ENCODE results near the gene INHBE. TPM values are rescaled to one million over a fixed set of nuclear protein-coding genes. Genes with fewer than 3 reads are reported as not detected.

The INHBE gene
- total RNA-seq, 4 donors from 2014 or later = 1.5 to 2.2 TPM; not detected in 2

GRCh38 chr12:57496822-57497221 lies 41.7 kb downstream of the INHBE start:
- Histone ChIP-seq H3K4me1 (no peaks in the 10 kb centered on the region), H3K9me3 (no peaks in the 10 kb centered on the region), H3K27me3 (no peaks in the 10 kb centered on the region), H3K36me3 (peaks cover 0 to 50% of the 10 kb centered on the region in 2 donors), H3K27ac (no peak overlapping the region), H3K4me3 (no peak overlapping the region)
- TF ChIP-seq POLR2A (IDR thresholded peaks at IDR 0.05) = no peak
- TF ChIP-seq, protein P1, sequence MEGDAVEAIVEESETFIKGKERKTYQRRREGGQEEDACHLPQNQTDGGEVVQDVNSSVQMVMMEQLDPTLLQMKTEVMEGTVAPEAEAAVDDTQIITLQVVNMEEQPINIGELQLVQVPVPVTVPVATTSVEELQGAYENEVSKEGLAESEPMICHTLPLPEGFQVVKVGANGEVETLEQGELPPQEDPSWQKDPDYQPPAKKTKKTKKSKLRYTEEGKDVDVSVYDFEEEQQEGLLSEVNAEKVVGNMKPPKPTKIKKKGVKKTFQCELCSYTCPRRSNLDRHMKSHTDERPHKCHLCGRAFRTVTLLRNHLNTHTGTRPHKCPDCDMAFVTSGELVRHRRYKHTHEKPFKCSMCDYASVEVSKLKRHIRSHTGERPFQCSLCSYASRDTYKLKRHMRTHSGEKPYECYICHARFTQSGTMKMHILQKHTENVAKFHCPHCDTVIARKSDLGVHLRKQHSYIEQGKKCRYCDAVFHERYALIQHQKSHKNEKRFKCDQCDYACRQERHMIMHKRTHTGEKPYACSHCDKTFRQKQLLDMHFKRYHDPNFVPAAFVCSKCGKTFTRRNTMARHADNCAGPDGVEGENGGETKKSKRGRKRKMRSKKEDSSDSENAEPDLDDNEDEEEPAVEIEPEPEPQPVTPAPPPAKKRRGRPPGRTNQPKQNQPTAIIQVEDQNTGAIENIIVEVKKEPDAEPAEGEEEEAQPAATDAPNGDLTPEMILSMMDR (IDR thresholded peaks at IDR 0.05 in 4 of 5, conservative IDR thresholded peaks at IDR 0.05 in 1 of 5) = no peak
- intact Hi-C loops (cut with DNase I; ENCODE audit: low total_unique reads) (no loop called here), in situ Hi-C loops (cut with MboI; ENCODE audit: low sequenced_read_pairs in 4 of 4) (no loop called here)
- no peak for DNase-seq
- ATAC-seq = no peak

DNA sequence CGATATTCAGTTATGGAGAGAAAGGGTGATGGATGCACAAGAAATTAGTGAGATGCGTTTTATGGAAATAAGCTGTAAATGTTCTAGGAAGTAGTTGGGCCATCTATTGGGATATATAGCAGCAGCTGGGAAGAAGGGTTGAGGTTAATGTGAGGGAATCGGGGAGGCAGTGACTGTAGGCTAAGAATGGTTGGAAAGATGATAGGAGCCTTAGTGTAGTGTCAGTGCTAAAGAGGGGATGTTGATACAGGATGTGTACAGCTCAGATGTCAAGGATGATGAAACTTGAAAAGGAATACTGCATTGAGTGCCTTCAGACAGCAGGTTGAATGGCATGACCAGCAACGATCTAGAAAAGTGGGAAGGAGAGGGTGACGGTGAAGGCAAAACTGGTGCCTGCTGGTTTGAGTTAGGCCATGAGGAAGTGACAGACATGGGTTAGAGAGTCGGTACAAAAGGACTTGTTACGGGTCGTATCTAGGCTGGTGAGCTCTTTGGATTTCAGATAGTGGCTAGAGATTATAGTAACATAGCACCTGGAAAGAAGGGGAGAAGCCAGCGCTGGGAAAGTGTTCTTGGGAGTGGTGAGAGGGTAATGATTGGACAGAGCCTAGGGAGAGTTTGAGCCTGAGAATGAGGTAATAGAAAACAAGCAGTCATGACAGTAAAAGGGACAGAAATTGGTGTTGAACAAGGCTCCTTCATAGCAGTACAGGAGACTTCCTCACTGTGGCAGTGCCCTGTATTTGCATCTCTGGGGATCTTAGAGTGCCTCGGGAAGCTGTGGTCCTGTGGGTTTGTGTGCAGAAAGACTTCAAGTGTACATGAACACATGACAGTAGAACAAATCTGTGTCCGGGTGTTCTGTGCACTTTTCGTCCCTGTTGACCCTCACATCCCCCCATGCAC lies 42.4 kb downstream of the INHBE start:
- ATAC-seq (peak; percentile 65 to 91), DNase-seq (no peak)
- Histone ChIP-seq H3K4me1 (no peaks in the 10 kb centered on the region), H3K27me3 (no peaks in the 10 kb centered on the region), H3K4me3 (no peak overlapping the region), H3K36me3 (peaks cover 0 to 52% of the 10 kb centered on the region in 2 donors), H3K9me3 (no peaks in the 10 kb centered on the region), H3K27ac (no peak overlapping the region)
- TF ChIP-seq, protein P1 (IDR thresholded peaks at IDR 0.05 in 4 of 5, conservative IDR thresholded peaks at IDR 0.05 in 1 of 5) = no peak
- no peak for TF ChIP-seq POLR2A (IDR thresholded peaks at IDR 0.05)
- in situ Hi-C loops (cut with MboI; ENCODE audit: low sequenced_read_pairs in 4 of 4) = no loop called here
- intact Hi-C loops (cut with DNase I; ENCODE audit: low total_unique reads) = no loop called here

DNA sequence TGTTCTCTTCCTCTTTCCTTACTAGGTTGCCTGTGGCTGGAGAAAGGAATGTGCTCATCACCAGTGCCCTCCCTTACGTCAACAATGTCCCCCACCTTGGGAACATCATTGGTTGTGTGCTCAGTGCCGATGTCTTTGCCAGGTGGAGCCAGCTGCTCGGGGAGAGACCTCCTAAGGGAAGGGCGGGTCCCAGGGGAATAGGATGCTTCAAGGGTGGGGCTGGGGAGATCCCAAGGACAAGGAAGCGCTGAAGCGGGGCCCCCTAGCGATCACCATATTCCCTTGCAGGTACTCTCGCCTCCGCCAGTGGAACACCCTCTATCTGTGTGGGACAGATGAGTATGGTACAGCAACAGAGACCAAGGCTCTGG lies 43.0 kb downstream of the INHBE start:
- Histone ChIP-seq H3K27ac (no peak overlapping the region), H3K36me3 (peaks cover 0 to 53% of the 10 kb centered on the region in 2 donors), H3K4me3 (no peak overlapping the region), H3K9me3 (no peaks in the 10 kb centered on the region), H3K4me1 (no peaks in the 10 kb centered on the region), H3K27me3 (no peaks in the 10 kb centered on the region)
- in situ Hi-C loops (cut with MboI; ENCODE audit: low sequenced_read_pairs in 4 of 4) (no loop called here), intact Hi-C loops (cut with DNase I; ENCODE audit: low total_unique reads) (no loop called here)
- TF ChIP-seq, protein P1 (IDR thresholded peaks at IDR 0.05 in 4 of 5, conservative IDR thresholded peaks at IDR 0.05 in 1 of 5) = no peak
- TF ChIP-seq POLR2A (IDR thresholded peaks at IDR 0.05) = no peak
- no peak for DNase-seq
- ATAC-seq = no peak

DNA sequence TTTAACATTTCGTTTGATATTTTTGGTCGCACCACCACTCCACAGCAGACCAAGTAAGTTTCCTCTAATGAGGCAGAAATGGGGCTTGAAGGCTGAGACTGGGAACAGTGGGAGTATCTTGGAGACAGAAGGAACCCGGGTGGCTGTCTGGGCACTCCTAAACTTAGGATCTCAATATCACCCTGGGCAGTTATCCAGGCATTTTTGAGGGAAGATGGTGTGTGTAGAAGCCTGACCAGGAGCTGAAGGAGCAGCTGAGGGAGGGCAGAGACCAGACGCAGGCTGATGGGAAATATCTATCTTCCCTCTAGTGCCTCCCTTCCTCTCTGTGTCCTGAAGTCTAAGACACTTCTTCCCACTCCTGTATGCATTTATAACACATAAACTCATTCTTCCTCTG lies 43.5 kb downstream of the INHBE start:
- Histone ChIP-seq H3K27ac (no peak overlapping the region), H3K9me3 (no peaks in the 10 kb centered on the region)
- in situ Hi-C loops (cut with MboI; ENCODE audit: low sequenced_read_pairs in 4 of 4) = no loop called here

More for the DNA sequence above, 43.5 kb downstream of the INHBE start:
- no peak overlapping the region for H3K4me3 ChIP-seq
- H3K36me3 ChIP-seq = peaks cover 0 to 58% of the 10 kb centered on the region in 2 donors
- no peak for TF ChIP-seq POLR2A (IDR thresholded peaks at IDR 0.05)
- TF ChIP-seq, protein P1 (IDR thresholded peaks at IDR 0.05 in 4 of 5, conservative IDR thresholded peaks at IDR 0.05 in 1 of 5) = no peak
- H3K4me1 ChIP-seq = no peaks in the 10 kb centered on the region
- ATAC-seq (no peak), DNase-seq (no peak)
- intact Hi-C loops (cut with DNase I; ENCODE audit: low total_unique reads) = no loop called here
- no peaks in the 10 kb centered on the region for H3K27me3 ChIP-seq

Measured in gastrocnemius medialis (tissue), 4 donors.